Activated CD8-positive, alpha-beta memory T cell treated with anti-CD3 and anti-CD28 coated beads for 36 hours (primary cell): Measurements from ENCODE around the gene KCNMB3. TPM values are rescaled to one million over a fixed set of nuclear protein-coding genes. Genes with fewer than 3 reads are reported as not detected.
"Not testable (repeated sequence)": the region's sequence is repeated elsewhere in the genome, so short reads cannot be mapped to it uniquely, and the experiment has no call there.

ENCODE experiments used
- CTCF ChIA-PET: fragments of 350-600 bp; sonication (Branson Sonifier 250); formaldehyde crosslinking; loops from one replicate; lab custom pipeline; 2021; ENCODE audit warnings: antibody characterized with exemption; lab: Charles Lee
- POLR2A ChIA-PET: fragments of 350-600 bp; sonication (Branson Sonifier 250); formaldehyde crosslinking; loops from one replicate; lab custom pipeline; 2021; ENCODE audit warnings: antibody characterized with exemption; lab: Charles Lee
- total RNA-seq, 2 experiments: library from RNA; stranded (reverse); gene quantifications; one replicate each; pipeline ENCODE4 v1.2.3, GENCODE V29; 2021

KCNMB3 gene
- total RNA-seq, result under 1 TPM; 0.23 to 0.76 TPM

DNA sequence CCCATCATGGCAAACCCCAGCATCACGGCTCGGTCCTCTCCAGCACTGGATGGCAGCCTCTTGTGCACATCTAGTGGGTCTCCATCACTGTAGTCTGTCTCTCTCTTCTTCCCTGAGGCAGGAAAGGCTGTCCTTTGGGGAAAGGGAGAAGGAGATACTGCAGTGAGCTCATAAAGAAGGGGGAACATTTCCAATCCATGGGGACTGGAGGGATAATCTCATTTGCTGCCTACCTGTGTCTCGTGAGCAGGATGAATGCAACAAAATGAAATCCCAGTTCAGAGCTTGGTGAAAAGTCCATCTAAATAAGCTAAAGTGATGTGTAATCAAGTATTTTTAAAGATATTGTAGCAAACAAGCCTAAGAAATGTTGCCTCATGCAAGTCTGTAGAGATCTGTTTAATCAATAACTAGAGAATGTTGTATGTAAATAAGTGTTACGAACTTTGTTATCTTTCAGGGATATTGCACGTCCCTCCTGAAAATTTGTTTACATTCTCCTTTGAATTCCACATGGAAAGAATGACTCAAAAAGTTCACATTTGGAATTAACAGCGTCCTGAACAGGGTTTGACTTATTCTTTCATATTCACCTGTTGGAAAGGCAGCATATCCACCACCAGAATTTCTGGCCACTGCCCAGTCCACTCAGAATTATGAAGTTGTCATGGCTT is at the start of gene KCNMB3:
Gene KCNMB3 (minus strand): TSS at position 312 of the 674 bp plus-strand sequence. CDS start 124 bp downstream, at position 188.
- POLR2A ChIA-PET, result no interaction called here

DNA sequence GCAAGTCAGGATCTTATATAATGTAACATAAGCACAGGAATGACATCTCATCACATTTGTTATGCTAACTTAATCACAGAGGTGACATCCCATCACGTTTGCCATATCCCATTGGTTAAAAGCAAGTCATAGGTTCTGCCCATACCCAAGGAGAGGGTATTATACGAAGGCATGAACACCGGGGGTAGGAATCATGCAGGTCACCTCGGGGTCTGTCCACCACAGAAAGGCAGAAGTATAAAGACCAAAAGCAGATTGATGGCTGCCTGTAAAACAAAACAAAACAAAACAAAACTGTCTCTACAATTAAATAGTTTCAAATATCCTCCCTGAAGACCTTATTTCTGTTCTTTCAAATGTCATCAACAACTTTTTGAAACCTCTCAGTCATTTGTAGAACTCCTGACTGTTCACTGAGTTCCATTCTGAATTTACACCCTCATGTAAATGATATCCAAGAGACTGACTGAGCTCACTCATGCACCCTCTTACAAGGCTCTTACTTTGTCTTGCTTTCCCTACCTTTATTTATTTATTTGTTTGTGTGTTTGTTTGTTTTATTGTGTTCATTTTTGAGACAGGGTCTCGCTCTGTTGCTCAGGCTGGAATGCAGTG is 49.2 kb upstream of the KCNMB3 start:
- CTCF ChIA-PET, result no interaction called here
- POLR2A ChIA-PET, result no interaction called here

More for the DNA sequence above, at the start of gene KCNMB3:
- CTCF ChIA-PET, result no interaction called here

- ChIA-PET CTCF (no interaction called here), POLR2A (no interaction called here)
Measured at GRCh38 chr3:179299316-179299715, 48.4 kb upstream of the KCNMB3 start.

GRCh38 chr3:179297971-179298725 is 47.2 kb upstream of the KCNMB3 start:
- POLR2A ChIA-PET, result no interaction called here
- CTCF ChIA-PET, result no interaction called here

GRCh38 chr3:179292450-179292849 is 41.5 kb upstream of the KCNMB3 start:
- ChIA-PET CTCF (no interaction called here), POLR2A (no interaction called here)

GRCh38 chr3:179289295-179289694 is 38.4 kb upstream of the KCNMB3 start:
- POLR2A ChIA-PET, result no interaction called here
- CTCF ChIA-PET, result no interaction called here

- CTCF ChIA-PET, result no interaction called here
- POLR2A ChIA-PET, result no interaction called here
Measured at GRCh38 chr3:179288845-179289244, 37.9 kb upstream of the KCNMB3 start.

- CTCF ChIA-PET, result no interaction called here
Measured at GRCh38 chr3:179286331-179286730, 35.4 kb upstream of the KCNMB3 start.

DNA sequence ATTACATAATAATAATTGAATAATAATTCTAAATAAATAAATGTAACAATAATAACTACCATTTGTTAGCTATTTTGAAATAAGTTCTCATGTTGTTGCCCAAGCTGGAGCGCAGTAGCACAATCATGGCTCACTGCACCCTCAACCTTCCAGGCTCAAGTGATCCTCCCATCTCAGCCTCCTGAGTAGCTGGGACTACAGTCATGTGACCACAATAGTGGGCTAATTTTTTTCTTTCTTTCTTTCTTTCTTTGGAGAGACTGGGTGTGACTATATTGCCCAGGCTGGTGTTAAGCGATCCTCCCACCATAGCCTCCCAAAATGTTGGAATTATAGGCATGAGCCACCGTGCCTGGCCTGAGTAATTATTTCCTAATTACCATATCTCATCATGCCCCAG is 30.9 kb upstream of the KCNMB3 start:
- ChIA-PET CTCF (no interaction called here), POLR2A (no interaction called here)

More at GRCh38 chr3:179286331-179286730, 35.4 kb upstream of the KCNMB3 start:
- POLR2A ChIA-PET, result no interaction called here

GRCh38 chr3:179279837-179280236 is 28.9 kb upstream of the KCNMB3 start:
- CTCF ChIA-PET, result no interaction called here

GRCh38 chr3:179278932-179279693 is 28.2 kb upstream of the KCNMB3 start:
- CTCF ChIA-PET, result no interaction called here
- POLR2A ChIA-PET, result no interaction called here

More at GRCh38 chr3:179279837-179280236, 28.9 kb upstream of the KCNMB3 start:
- POLR2A ChIA-PET, result no interaction called here

DNA sequence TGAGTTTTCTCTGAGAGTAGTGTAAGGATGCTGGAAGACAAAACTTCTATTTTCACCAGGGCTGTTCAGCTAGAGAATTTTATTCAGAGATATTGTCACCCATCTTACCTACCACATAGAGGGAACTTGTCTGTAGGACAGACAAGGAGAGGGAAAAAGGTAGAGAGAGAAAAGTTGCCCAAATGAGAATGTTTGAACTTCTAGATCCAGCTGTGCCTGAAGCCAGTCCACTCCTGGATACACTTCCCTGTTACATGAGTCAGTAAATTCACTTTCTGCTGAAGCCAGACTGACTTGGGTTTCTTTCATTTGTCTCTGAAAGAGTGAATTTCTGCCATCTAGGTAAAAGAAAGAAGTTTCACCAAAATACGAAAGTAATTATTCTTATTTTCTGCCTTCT is 27.2 kb upstream of the KCNMB3 start:
- CTCF ChIA-PET, result no interaction called here

DNA sequence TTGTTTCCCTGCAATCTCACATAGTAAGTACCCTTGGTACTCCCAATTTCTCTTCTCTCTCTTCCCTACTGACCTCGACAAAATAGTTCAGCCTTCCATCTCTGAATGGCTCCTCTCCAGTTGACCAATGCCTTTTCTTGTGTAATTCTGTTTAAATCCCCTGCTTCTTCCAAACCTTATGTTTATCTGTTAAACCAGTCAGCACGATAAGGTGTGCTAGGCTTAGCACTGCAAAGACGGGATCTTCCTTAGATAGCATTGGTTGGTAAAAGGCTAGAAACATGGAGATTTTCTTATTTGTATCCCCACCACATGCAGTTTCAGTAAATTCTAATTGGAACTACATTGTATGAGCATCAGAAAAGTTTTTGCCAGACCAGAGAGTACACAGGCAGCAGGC is 25.8 kb upstream of the KCNMB3 start:
- CTCF ChIA-PET, result interaction anchor here (1.1 kb wide), 1 partner anchor 12 kb away, joined by 3 read pairs; no protein-coding TSS in a partner anchor
- POLR2A ChIA-PET, result no interaction called here

More for the DNA sequence above, 27.2 kb upstream of the KCNMB3 start:
- POLR2A ChIA-PET, result no interaction called here

- CTCF ChIA-PET, result interaction anchor here (1.1 kb wide), 2 partner anchors 11 to 14 kb away, joined by 3 read pairs; no protein-coding TSS in a partner anchor
- POLR2A ChIA-PET, result interaction anchor here (0.7 kb wide), 1 partner anchor 30 kb away, joined by 4 read pairs; no protein-coding TSS in a partner anchor
Measured at GRCh38 chr3:179276001-179276400, 25.1 kb upstream of the KCNMB3 start.

DNA sequence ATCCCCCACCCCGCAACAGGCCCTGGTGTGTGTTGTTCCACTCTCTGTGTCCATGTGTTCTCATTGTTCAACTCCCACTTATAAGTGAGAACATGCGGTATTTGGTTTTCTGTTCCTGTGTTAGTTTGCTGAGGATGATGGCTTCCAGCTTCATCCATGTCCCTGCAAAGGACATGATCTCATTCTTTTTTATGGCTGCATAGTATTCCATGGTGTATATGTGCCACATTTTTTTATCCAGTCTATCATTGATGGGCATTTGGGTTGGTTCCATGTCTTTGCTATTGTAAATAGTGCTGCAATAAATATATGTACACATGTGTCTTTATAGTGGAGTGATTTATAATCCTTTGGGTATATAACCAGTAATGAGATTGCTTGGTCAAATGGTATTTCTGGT is 23.5 kb upstream of the KCNMB3 start:
- POLR2A ChIA-PET, CTCF ChIA-PET: not testable (repeated sequence)

GRCh38 chr3:179272385-179272784 is 21.5 kb upstream of the KCNMB3 start:
- ChIA-PET CTCF (no interaction called here), POLR2A (no interaction called here)

DNA sequence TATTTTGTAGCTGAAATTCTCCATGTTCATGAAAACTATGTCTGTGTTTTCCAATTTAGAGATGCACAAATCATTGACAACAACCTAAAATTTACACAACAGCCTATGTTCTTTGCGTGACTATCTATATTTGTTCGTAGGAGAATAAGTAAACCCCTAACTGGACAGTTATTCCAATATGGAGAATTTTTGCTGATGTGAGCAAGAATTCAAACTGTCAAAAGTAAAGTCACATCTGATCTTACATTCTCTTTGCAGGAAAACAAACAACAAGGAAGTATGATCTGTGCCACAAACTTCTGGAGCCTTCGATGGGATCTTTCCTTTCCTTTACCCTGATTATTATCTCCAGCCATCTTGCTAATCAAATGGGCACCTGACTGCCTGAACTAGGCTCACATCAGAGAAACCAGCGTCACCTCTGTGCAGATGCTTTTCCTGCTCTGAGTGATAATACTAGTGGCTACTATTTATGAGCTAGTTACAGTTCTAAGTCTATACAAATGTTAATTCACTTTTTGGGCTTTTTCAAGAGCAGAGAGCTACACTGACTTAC is 18.3 kb upstream of the KCNMB3 start:
- CTCF ChIA-PET, result no interaction called here
- POLR2A ChIA-PET, result interaction anchor here (0.6 kb wide), 1 partner anchor 159 kb away, joined by 3 read pairs; no protein-coding TSS in a partner anchor

DNA sequence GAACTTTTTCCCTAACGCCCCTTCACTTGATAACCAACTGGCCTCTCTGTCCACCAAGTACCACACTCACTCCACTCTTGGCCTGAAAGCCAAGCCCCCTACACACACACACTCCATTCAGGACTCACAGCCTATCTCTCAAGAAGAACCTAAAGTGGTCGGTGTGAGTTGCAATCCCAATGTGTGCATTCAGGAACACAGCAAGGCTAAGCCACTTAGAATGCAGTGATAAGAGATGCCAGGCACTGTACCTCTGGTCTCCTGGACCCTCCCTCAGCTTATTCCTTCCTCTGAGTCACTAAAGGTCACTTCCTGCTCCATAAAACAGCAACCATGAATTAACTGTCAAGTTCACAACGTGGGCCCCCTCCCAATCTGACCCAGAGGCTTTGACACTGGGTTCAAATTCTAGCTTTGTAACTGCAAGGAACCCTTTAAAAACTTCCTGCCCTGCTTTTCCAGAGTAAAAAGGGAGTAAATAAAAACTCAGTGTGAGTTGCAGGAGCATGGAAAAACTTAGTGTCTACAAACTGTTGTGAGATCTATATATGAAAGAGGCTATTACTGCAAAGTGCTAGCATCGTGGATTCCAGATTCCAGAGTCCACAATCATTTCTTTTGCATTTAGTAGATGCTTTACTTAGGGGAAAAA is 17.6 kb upstream of the KCNMB3 start:
- ChIA-PET CTCF (no interaction called here), POLR2A (no interaction called here)
